Mammary epithelial cell (primary cell): ENCODE results near the gene CYB561A3.

Source experiments
- EZH2 ChIP-seq: IDR thresholded peaks from 2 replicates; pipeline ENCODE4 v1.6.1; 2012; ENCODE audit warnings: low read length, inconsistent platforms, borderline replicate concordance
- TF ChIP-seq, protein P1 (sequence below), 2 donors: IDR thresholded peaks in 1 of 2; conservative IDR thresholded peaks in 1 of 2; 2 replicates each; pipeline ENCODE4 v1.5.1; 2011 to 2012; ENCODE audit warnings: inconsistent platforms in 2 of 2, low read length in 2 of 2, mild to moderate bottlenecking in 2 of 2, control low read depth in 1 of 2, low read depth in 1 of 2; ENCODE audit not compliant: insufficient read depth in 1 of 2; ENCODE audit errors: extremely low read depth in 1 of 2

DNA sequence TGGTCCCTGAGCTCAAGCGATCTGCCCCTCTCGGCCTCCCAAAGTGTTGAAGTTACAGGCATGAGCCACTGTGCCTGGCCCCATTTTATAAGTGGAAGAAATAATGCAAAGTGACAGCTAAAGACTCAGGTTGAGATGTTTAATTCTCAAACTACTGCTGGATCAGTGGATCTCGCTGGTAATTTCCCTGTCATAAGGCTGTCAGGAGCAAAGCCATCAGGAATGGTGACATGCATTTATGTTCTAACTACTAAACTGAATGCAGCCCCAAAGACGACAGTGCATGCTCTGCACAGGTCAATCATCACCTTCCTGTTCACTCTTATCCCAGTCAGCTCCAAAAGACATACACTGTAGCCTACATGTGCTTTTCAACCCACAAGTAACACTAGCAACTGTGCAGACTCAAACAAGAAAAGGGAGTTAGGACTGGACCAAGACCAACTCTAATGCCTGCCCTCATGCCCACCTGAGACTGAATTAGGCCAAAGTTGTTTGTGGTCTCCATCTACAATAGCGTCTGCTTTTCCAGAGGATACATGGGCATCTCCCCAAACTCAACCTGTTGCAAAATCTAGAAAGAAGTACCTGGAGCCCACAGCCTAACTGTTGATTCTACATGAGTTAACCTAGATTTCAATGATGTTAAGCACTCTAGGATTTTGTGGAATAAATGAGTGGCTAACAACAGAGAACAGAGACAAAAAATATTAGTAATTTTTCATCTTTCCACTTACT, 45.5 kb upstream of the CYB561A3 start:
- TF ChIP-seq, protein P1, sequence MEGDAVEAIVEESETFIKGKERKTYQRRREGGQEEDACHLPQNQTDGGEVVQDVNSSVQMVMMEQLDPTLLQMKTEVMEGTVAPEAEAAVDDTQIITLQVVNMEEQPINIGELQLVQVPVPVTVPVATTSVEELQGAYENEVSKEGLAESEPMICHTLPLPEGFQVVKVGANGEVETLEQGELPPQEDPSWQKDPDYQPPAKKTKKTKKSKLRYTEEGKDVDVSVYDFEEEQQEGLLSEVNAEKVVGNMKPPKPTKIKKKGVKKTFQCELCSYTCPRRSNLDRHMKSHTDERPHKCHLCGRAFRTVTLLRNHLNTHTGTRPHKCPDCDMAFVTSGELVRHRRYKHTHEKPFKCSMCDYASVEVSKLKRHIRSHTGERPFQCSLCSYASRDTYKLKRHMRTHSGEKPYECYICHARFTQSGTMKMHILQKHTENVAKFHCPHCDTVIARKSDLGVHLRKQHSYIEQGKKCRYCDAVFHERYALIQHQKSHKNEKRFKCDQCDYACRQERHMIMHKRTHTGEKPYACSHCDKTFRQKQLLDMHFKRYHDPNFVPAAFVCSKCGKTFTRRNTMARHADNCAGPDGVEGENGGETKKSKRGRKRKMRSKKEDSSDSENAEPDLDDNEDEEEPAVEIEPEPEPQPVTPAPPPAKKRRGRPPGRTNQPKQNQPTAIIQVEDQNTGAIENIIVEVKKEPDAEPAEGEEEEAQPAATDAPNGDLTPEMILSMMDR (conservative IDR thresholded peaks at IDR 0.05 in 1 of 2, IDR thresholded peaks at IDR 0.05 in 1 of 2; ENCODE audit: extremely low read depth in 1 of 2, insufficient read depth in 1 of 2, low read depth in 1 of 2, low read length in 2 of 2), result no peak
- no peak for TF ChIP-seq EZH2
